ENCODE measurements around the gene PNKD.

PNKD gene

DNA sequence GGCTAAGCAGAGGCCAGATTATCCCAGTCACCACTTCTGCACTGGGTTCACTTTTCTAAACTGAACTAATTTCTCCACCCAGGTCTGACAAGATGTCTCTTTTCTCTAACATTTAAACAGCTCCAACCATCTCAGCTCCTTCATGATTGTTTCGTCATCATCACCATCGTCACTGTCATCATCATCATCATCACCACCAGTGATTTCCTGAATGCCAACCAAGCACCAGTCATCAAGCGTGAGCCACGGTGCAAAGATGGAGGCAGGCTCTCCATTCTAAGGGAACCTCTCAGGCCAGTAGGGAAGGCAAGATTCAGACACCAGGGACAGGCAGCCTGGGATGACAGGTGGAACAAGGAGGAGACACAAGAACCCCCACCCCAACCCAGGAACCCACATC lies 47.5 kb downstream of the PNKD start:
- no peak for DNase-seq (ENCODE audit: low read depth)

DNA sequence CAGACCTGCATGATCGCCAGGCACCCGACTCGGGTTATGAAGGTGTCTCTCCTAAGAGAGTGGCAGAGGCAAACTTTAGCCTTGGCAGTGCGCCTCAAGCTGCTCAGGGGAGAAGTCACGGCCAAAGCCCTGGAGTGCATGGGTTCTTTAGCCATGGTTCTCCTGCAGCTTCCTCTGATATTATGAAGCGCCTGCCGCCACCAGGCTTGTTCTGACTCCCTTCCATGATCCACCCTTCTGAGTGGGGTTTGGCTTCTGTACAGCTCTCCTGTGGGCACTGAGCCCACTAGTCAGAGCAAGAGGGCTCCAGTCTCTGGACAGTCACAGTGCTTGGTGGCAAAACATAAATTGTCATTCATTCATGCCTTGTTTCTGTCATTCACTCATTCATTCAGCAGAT lies 47.9 kb downstream of the PNKD start:
- no peak for DNase-seq (ENCODE audit: low read depth)

DNA sequence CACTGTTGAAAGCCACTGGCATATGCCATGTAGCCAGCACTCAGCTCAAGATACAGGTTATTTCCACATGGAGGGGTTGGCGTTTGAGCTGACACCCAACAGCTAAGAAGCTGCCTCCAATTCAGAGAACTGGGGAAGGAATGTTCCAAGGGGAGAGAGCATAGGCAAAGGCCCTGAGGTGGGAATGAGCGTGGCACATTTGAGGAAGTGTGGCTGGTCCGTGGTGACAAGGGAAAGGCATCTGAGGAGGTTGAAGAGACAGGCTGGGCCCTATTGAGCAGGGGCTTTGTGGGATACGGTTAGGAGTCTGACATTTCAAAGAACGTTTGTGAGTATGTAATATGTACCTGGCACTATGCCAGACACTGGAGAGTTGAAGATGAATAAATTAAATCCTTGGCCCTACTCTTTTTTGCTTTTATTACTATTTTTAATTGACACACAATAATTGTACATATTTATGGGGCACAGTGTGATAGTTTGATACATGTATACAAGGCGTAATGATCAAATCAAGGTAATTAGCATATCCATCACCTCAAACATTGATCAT lies 49.6 kb downstream of the PNKD start:
- DNase-seq (ENCODE audit: low read depth), result no peak

DNA sequence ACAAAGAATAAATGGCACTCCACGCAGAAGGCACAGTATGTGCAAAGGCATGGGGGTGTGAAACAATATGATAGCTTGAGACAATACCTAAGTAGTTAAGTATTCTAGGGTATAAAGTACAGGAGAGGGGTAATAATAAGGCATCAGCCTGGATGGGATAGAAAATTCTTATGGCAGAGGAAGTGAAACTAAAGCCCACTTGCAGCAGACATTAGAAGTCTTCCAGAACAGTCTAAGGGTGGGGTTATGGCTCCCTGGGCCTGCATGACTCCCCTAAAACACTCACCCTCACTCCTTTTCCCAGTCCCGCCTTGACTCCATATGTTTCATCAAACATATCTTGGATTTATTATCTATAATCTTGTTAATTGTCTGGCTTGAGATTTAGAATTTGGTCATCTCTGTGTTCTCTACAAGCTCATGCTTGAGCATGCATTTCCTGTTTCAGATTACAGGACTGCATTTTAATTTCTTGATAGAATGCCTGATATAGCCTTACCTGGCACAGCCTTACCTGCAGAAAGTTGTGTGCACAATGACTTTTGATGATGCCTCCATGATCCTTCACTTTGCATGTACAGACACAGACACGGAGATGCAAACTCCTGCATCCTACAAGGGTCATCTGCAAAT lies 50.5 kb downstream of the PNKD start:
- no peak for DNase-seq (ENCODE audit: low read depth)

DNA sequence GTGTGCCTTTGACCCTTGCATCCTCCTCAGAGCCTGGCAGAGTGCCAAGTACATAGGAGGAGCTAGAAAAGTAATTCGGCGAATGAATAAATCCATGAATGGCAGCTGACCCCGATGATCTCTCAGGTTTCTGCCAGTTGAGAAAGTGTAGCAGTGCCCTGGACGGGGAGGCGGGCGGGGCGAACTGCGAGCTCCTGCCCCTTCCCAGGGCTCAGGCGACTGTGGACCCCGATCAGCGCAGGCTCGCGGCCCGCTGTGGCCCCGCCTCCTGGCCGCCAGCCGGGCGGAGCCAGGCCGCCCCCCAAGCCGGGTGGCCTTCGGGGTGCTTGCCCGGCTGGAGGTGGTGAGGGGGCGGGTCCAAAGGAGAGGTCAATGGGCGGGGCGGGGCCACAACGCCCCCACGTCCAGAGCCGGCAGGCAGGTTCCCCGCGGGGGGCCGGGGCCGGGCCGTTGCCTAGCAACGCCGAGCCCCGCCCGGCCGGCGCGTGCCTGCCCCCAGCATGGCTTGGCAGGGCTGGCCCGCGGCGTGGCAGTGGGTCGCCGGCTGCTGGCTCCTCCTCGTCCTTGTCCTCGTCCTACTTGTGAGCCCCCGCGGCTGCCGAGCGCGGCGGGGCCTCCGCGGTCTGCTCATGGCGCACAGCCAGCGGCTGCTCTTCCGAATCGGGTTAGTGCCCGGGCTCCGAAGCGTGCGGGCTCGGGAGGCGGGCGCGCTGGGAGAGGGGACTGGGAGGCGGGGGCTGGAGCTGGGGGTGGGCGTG lies 52.6 kb downstream of the PNKD start:
- DNase-seq (ENCODE audit: low read depth), result peak; percentile 22

DNA sequence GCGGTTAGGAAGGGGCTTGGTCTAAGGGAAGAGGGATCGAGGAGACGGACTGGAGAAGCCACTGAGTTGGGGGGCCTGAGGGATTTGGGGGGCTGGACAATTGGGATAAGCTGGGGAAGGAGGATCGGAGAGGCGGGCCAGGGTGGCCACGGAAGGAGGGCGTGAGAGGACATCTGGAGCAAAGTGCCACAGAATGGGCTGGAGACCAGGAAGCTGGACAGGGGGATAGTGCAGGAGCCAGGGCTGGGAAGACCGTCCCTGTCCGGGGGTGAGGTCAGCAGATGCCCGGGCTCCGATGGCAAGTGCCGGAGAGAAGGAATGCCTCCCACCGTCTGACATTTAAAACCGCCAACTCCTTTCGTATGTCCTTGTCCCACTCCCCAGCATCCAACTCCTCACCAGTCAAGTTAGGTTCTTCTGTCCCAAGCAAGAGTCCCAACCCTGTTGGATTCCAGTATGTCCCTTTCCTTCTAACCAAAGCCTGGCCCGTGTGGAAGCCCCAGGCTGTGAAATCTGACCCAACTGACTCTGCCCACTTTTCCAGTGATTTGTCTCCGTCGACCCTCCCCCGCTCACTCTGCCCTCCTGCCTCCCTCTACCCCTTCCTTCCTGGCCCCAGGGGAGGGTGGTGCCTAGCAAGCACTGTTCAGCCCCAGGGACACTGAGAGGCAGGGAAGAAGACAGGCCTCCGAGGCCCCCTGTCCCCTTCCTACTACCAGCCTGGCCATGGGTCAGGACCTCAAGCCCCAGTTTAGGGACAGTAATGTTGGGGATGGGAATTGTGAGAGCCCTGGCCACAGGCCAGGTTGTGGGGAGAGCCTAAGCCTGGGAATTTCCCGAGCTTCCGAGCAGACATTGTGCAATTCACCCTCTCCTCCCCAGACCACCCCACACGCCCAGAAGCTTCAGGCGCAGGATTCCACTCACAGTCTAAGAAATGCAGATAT lies 53.5 kb downstream of the PNKD start:
- DNase-seq (ENCODE audit: low read depth), result no peak

DNA sequence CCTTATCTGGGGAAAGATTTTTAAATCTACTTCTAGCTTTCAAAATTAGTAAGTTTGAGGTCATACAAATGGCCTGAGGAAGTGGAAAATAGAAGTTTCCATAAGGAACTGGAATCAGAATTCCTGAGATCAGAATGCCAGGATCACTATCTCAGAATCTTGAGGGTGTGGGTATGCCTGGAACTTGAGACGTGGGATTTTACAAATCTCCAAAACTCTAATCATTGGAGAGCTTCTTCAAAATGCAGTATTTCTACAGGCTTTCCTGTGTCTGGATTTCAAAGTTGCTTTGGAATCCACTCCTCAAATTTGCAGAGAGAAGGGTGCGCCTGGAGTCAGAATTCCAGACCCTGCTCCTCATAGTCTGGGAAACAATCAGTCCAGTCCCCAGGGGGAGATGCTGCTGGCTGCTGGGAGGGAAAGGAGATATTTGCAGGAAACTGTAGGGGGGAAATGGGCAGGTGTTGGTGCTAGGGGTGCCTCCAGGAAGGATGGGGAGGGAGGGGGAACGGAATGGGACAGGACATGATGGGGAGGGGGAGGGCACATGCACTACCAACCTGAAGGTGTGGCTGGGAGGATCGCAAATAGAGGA lies 55.3 kb downstream of the PNKD start:
- DNase-seq (ENCODE audit: low read depth), result no peak

DNA sequence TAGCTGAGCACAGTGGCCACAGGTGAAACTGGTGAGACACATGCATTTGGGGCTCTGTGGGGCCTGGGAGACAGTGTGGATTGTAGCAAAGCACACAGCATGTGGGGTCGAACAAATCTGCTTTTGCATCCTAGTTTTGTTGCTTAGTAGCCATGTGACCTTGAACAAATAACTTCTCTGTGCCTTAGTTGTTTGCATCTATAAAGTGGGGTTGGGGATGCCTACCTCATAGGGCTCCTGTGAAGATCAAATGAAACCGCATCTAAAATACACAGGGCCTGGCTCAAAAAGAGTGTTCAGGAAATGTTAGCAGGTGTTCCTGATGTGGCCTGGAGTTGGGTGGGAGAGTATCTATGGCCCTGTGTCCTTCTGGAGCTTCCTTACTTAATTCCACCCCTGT lies 56.0 kb downstream of the PNKD start:
- DNase-seq (ENCODE audit: low read depth), result no peak

DNA sequence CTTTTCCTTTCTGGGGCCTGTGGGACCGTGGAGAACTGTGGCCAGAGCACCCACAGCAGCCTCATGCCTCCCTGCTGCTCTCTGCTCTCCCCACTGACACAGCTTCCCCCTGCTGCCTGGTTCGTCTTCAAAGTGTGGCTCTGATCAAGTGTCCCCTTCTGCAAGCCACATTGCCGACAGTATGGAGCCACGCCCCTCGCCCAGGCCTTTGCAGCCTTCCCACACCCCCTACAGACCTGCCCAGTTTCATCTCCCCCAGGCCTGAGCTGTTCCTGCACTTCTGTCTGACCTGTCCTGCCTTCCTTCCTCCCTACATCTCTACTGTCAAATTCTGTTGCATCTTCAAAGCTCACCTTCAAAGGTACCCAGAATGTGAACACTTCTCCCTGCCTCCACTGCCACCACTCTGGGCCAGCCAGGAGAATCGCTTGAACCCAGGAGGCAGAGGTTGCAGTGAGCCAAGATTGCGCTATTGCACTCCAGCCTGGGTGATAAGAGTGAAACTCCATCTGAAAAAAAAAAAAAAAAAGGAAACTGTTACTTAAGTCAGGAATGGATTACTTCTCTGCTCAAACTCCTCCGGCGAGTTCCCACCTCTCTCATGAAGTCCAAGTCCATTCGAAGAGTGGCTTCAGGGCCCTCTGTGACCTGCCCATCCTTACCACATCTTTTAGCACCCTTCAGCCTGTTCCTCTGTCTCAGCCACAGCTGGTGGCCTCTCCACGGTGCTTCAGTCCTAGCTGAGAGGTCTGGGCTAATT lies 57.3 kb downstream of the PNKD start:
- no peak for DNase-seq (ENCODE audit: low read depth)

DNA sequence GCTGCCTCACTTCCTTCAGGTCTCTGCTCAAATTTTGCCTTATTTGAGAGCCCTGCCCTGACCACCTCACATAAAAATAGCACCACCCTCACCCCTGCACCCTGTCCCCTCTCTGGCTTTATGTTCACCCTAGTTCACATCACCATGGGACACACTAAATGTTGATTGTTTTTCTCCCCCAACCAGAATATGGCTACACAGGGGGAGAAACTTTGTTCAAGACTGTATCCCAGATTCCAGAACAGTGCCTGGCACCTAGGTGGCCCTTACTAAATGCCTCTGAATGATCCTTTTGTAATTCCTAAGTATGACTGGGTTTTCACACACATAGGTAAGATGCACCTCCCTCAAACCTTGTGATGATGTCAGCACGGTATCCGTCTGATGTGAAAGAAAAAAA lies 58.0 kb downstream of the PNKD start:
- no peak for DNase-seq (ENCODE audit: low read depth)

DNA sequence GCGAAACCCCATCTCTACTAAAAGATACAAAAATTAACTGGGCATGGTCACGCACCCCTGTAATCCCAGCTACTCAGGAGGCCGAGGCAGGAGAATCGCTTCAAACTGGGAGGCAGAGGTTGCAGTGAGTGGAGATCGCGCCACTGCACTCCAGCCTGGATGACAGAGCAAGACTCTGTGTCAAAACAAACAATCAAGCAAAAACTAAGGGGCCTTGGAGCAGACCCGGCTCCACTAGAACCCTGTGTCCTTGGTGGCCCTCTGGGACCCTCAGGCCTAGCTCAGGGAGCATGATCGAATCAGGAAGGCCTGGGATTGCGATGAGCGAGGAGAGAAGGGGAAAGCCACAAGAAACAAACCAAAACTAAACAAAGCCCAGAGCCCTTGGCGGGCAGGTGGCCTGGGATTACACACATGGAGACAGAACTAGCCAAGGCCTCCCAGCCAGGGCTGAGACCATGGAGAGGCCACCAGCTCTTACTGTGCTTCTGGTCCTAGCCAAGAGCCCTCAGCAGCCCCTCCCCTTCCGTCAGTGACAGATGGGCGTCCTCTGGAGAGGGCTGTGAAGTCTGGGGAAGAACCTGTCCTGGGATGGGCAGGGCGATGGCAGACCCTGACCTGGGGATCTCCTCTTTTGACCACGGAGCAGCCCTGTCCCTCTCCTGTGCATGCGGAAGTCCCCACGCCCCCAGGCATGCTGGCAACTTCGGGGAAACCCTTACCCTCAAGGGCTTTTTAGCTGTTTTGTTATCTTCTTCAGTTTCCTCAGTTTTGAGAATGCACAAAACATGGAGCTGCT lies 58.9 kb downstream of the PNKD start:
- no peak for DNase-seq (ENCODE audit: low read depth)

DNA sequence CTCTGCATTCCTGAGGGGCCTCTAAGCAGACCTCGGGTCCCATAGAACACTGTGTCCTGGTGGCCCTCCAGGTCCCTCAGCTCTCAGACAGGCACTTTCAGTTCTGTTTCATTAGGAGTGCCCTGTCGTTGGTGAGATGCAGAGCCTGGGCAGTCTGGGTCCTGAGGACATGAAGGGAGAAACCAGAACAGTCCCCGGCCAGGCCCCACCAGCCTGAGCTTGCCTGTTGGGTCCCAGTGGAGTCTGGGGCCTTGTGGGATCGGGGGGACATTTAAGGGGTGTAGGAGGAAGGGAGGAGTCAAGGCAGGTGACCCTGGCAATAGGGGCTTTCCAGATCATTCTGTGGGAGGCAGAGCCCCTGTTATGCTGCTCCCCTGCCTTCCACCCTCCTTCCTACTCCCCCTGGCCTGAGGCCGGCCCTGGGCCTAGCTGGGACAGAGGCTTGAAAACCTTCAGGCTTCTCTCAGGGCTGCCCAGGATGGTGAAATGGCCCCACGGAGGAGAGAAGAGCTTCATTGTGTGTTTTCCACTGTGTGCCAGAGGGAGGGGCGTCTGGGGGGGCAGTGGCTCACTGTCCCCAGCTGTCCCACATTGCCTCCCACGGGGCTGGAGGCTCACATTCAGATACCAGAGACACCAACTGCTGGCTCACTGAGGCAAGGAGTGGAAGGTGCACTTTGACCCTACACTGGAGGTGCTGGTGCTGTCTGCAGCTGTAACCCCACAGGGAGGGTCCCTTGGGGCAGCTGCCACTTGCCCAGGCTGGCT lies 59.7 kb downstream of the PNKD start:
- DNase-seq (ENCODE audit: low read depth), result no peak

DNA sequence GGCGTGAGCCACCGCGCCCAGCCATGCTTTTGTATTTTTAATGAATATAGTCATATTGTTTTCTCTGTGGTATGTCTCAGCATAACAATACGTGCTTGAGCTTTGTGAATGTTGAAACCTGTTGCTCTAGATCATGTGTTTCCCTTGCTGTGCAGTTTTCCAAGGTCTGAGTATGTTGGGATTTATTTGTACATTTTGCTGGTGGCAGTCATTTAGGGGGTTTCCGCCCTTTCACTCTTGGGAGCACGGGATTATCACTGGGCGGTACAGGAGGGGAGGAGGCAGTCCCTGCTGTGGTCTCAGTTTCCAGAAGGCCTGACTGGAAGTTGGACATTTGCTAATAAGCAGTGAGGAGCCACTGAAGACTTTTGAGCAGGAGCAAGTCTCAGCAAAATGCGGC lies 61.4 kb downstream of the PNKD start:
- DNase-seq (ENCODE audit: low read depth), result no peak

DNA sequence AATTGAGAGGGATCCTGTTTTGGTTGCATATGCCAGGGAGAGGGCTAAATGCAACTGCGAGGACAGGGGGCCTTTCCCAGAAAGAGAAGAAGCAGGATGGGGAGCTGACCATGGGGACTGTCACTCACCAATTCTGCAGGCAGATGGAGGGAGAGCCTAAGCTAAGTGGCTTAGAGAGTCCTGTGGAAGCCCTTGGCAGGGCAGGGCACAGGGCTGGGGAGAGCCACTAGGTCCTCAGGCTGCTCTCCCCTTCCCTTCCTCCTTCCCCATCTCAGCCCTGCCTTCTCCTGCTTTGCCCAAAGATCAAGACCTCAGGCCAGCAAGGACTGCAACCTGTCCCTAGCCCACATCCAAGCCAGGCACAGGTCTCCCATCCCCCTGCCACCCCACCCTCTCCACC lies 62.0 kb downstream of the PNKD start:
- no peak for DNase-seq (ENCODE audit: low read depth)

DNA sequence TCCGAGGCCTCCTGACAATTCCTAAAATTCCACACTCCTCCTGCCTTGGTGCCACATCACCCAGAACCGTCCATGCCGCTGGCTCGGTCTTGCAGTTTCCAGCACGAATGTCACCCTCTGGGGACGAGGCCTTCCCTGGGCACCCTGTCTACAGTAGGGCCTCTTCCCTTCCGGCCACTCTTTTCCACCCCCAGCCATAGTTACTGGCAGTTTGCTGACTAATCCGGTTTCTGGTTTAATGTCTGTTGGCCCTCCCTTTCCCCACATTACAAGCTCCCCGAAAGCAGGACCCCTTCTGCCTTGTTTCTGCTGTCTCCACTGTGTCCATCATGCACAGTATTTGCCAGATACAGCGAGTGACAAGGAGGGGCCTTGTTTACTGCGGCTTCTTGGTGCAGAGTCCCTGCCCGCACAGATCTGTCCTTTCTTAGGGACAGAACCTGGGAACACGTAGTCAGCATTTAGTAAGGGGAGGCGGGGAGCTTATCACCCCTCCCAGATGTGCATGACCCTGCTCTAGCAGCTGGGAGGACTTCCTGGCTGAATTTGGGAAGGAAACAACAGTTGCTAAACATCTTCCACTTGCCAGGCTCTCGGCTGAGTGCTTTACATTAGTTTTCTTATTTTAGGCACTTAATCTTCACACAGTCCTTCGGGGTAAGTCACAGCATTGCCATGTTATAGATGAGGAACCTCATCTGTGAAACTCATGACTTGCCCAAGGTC lies 62.8 kb downstream of the PNKD start:
- no peak for DNase-seq (ENCODE audit: low read depth)

DNA sequence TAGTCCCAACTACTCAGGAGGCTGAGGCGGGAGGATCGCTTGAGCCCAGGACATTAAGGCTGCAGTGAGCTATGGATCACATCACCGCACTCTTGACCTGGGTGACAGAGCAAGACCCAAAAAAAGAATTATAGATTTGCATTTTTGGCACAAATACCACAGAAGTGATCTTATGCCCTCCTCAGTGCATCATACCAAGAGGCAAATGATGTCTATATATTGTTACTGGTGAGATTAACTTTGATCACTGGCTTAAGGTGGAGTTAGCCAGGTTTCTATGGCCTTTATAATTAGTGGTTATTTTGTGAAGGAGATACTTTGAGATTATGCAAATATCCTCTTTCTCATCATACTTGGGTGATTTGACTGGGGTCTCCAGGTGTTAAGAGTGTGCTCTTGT lies 64.2 kb downstream of the PNKD start:
- no peak for DNase-seq (ENCODE audit: low read depth)

DNA sequence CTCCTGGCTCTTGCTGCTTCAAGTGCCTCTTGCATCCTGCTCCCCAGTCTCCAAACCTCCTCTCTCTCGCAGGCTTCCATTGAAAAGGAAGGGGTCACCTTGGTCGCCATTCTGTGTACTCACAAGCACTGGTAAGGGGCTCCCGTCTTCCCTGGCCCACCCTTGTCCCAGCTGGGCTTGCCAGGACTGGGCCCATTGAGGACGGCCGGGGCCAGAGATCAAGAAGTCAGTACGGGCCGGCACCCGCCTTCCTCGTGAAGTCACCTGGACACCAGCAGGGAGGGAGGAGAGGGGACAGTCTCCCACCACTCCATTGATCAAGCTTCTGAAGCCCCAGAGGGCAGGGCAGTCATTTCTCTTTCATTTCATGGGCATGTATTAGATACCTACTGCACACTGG lies 70.3 kb downstream of the PNKD start:
- DNase-seq (ENCODE audit: low read depth), result no peak

DNA sequence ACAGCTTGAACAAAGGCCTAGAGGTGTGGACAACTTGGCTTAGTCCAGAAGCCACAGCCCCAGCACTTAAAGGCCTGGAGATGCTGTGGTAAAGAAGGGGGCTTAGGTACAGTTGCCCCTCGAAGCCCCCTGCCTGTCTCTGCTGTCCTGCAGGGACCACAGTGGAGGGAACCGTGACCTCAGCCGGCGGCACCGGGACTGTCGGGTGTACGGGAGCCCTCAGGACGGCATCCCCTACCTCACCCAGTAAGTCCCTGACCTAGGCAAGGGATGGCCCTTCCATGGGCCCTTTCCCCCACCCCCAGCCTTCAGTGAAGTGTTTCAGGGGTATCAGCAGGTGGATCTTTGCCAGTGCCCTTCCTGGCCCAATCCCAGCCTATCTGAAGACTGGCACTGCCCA lies 71.1 kb downstream of the PNKD start:
- no peak for DNase-seq (ENCODE audit: low read depth)

DNA sequence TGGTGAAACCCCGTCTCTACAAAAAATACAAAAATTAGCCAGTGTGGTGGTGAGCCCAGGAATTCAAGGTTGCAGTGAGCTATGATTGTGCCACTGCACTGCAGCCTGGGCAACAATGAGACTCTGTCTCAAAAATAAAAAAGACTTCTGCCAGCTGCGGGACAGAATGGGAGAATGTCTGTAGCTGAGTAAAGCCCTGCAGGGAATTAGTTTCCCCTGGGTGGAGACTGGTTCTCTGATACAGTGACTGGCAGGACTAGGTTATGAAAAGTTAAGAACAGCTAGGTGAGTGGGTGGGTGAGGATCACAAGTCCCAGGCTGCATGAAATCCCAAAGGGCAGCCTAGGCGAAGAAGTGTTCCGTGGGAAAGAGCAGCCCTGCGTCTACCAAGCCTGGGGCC lies 72.5 kb downstream of the PNKD start:
- DNase-seq (ENCODE audit: low read depth), result no peak

All from activated T-helper 1 cell treated with Interleukin-2 at 50 U/mL for 16 hours (primary cell).